Ovary (tissue), 9 donors: ENCODE measurements around the gene GABRB1. TPM values are rescaled to one million over a fixed set of nuclear protein-coding genes. Genes with fewer than 3 reads are reported as not detected.

Experiments
- DNase-seq, 5 donors: peaks; one replicate each; pipeline ENCODE4 v3.0.0-alpha.2; 2019 to 2020
- H3K27ac ChIP-seq, 2 donors: fragments of 200-600 bp; one replicate each; pipeline versions ENCODE4 v1.5.1 to v1.8.0; 2019 to 2022
- H3K27me3 ChIP-seq: fragments of 200-600 bp; one replicate; pipeline ENCODE4 v1.8.0; 2022
- H3K36me3 ChIP-seq: fragments of 200-600 bp; sonication (generic); one replicate; pipeline ENCODE4 v1.5.1; 2019
- H3K4me1 ChIP-seq: one replicate; pipeline ENCODE4 v1.8.1; 2013; ENCODE audit warnings: mild to moderate bottlenecking, moderate library complexity; ENCODE audit not compliant: insufficient read depth
- H3K4me3 ChIP-seq: fragments of 200-600 bp; sonication (generic); one replicate; pipeline ENCODE4 v1.5.1; 2017
- H3K9me3 ChIP-seq, 2 donors: fragments of 200-600 bp in 1 of 2; sonication (generic) in 1 of 2; one replicate each; pipeline versions ENCODE4 v1.5.1 to v1.8.1; 2013 to 2019; ENCODE audit warnings: mild to moderate bottlenecking in 1 of 2, moderate library complexity in 1 of 2
- EP300 ChIP-seq: sonication (generic); formaldehyde crosslinking; IDR thresholded peaks from one replicate; pipeline ENCODE4 v1.6.1; 2017; ENCODE audit warnings: antibody characterized with exemption
- POLR2A ChIP-seq: fragments of 450-650 bp; IDR thresholded peaks from one replicate; pipeline ENCODE4 v1.6.1; 2017; ENCODE audit warnings: antibody characterized with exemption, mild to moderate bottlenecking, moderate library complexity
- WGBS, 3 donors: extraction: QIAGEN DNeasy Blood & Tissue Kit in 1 of 3; methylation state at CpG; one replicate each; pipeline versions ENCODE4 v1.1.5 to v1.1.7; 2013 to 2017; 5-methylcytosine and 5-hydroxymethylcytosine counted together
- intact Hi-C, 4 donors: fragments of 100-400 bp; cut with DNase I; formaldehyde crosslinking; loops; one replicate each; pipeline versions ENCODE4 v1.11.0 to v1.15.1; 2022 to 2023
- polyA plus RNA-seq, 2 donors: library from polyadenylated mRNA; stranded (reverse); fragments of 200-250 nt in 1 of 2; fragments of 350-450 nt in 1 of 2; fragmentation: Illumina TruSeq in 1 of 2; extraction: RNeasy Lipid Tissue Mini Kit (QIAGEN cat#74804) in 1 of 2; gene quantifications; one replicate each; pipeline ENCODE4 v1.2.3, GENCODE V29; 2013 to 2014
- total RNA-seq, 7 donors: library from RNA; depleted of rRNA in 2 of 7; stranded (reverse); fragments of >200 nt in 2 of 7; fragmentation: NEBNext Ultra II Directional in 3 of 7; extraction: Animal tissue kit (Norgen Biotek cat#: 25700) in 3 of 7; gene quantifications; one replicate each; pipeline versions ENCODE4 v1.1.0 to v1.2.4, GENCODE V29; 2016 to 2023
- TF ChIP-seq, protein P1 (sequence below), 3 donors: fragments of 450-650 bp in 2 of 3; fragments of 200-600 bp in 1 of 3; IDR thresholded peaks; one replicate each; pipeline versions ENCODE4 v1.5.1 to v1.8.0; 2016 to 2022; ENCODE audit warnings: antibody characterized with exemption in 3 of 3, mild to moderate bottlenecking in 1 of 3
- donor health status: DM: no; HTN: no; CAD: no; lungs with moderate emphysema.
- donor health status: DM: no; HTN: no; CAD: no.
- donor health status: Bipolar disorder and iron deficiency.
- donor health status: DM: yes; HTN: yes; CAD: no.
- donor health status: DM: no; HTN: no; CAD: no.
- donor health status: DM: yes; HTN: yes; CAD: no.

Gene GABRB1
- total and polyA plus RNA-seq, 9 donors: 0.23 to 0.43 TPM; not detected in 7

DNA sequence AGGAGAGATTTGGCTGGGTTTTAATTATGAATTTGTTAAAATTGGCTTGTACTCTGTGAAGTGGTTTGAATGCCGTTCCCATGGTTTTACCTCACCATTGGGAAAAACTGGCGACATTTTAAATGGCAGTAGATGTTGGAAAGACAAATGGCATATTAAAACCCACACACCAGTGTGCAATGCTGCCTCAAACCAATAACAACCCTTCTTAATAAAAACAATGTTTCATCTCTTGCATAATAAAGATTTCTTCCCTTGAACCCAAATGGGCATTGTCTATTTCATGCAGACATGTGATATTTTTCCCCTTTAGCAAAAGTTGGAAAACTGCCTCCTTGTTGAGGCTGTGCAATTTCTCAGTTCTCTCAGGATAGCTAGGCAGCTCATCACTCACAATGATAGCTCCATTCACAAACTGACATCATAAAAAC lies 33.7 kb downstream of the GABRB1 start:
- Histone ChIP-seq H3K4me1 (no peaks in the 10 kb centered on the region), H3K9me3 (no peaks in the 10 kb centered on the region), H3K27me3 (no peaks in the 10 kb centered on the region), H3K4me3 (no peak overlapping the region), H3K27ac (no peak overlapping the region), H3K36me3 (no peaks in the 10 kb centered on the region)
- DNase-seq: no peak
- WGBS, 3 donors: 66 to 78% (median 72%) methylated on average over 2 of the region's 2 CpGs
- TF ChIP-seq POLR2A (no peak), EP300 (no peak)
- TF ChIP-seq, protein P1, sequence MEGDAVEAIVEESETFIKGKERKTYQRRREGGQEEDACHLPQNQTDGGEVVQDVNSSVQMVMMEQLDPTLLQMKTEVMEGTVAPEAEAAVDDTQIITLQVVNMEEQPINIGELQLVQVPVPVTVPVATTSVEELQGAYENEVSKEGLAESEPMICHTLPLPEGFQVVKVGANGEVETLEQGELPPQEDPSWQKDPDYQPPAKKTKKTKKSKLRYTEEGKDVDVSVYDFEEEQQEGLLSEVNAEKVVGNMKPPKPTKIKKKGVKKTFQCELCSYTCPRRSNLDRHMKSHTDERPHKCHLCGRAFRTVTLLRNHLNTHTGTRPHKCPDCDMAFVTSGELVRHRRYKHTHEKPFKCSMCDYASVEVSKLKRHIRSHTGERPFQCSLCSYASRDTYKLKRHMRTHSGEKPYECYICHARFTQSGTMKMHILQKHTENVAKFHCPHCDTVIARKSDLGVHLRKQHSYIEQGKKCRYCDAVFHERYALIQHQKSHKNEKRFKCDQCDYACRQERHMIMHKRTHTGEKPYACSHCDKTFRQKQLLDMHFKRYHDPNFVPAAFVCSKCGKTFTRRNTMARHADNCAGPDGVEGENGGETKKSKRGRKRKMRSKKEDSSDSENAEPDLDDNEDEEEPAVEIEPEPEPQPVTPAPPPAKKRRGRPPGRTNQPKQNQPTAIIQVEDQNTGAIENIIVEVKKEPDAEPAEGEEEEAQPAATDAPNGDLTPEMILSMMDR (IDR thresholded peaks at IDR 0.05): no peak
- intact Hi-C loops: no loop called here

DNA sequence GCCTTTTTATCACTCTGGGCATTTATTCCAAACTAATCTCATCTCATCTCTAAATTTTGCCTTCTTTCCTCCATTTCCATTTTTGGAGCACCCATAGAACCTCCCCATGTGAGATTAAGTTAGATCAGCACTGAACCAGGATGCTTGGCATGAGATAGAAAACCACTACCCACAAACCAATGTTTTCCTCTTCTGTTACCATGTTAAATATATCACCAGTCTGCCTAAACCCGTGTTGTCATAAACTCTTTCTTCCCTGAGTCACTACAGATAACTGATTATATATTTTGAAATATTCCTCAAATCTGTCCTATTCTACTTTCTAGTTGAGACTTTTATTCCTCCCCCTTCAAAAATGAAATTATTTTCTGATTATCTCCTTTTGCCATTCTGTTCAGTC lies 37.6 kb downstream of the GABRB1 start:
- H3K4me1 ChIP-seq: no peaks in the 10 kb centered on the region
- no peaks in the 10 kb centered on the region for H3K36me3 ChIP-seq
- 52 to 67% (median 59%) methylated on average over 1 of the region's 1 CpG for WGBS, 3 donors
- TF ChIP-seq EP300 (no peak), POLR2A (no peak)
- TF ChIP-seq, protein P1 (IDR thresholded peaks at IDR 0.05): no peak
- H3K27ac ChIP-seq: no peak overlapping the region
- no peaks in the 10 kb centered on the region for H3K27me3 ChIP-seq
- intact Hi-C loops: no loop called here
- no peak overlapping the region for H3K4me3 ChIP-seq
- no peaks in the 10 kb centered on the region for H3K9me3 ChIP-seq
- no peak for DNase-seq

DNA sequence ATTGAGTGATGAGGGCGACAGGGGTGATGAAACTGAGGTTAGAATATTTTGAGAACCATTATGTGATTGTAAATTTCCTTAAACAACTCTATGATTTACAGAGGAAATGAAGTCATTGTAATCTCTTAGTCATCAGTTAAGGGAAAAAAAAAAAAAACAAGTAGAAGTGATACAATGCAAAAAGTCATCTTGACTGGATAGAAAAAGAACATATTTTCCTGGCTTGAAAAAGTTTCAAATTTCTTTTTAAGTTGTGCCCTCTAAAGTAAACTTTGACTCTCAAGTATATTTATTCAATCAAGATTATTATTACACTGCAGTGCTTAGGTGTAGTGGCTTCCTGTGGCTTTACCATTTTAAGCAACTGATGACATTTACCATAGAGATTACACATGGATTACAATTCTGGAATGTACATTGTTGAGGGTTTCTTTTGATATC lies 40.6 kb downstream of the GABRB1 start:
- TF ChIP-seq POLR2A (no peak), EP300 (no peak)
- TF ChIP-seq, protein P1 (IDR thresholded peaks at IDR 0.05): no peak
- H3K9me3 ChIP-seq: no peaks in the 10 kb centered on the region
- no peak for DNase-seq
- no peaks in the 10 kb centered on the region for H3K36me3 ChIP-seq
- no peak overlapping the region for H3K4me3 ChIP-seq
- WGBS, 3 donors: 56 to 66% (median 58%) methylated on average over 1 of the region's 1 CpG
- no peaks in the 10 kb centered on the region for H3K4me1 ChIP-seq
- intact Hi-C loops: no loop called here
- no peak overlapping the region for H3K27ac ChIP-seq
- no peaks in the 10 kb centered on the region for H3K27me3 ChIP-seq

DNA sequence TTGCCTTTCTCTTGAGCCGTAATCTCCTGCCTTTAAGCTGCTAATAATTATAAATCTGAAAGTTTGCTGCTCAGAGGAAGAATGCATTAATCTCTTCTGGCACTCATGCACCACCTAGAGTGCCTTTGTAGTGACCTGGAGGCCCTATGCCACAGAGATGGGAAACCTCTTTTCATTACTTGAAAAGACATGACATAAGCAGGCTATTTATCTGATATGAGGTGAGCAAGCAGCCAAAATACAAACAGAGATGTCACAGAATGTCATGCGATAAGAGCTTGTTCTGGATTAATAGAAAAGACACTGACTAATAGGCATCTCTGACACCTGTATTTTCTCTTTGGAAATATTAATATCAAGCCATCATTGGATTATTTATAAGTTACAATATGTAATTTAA lies 42.3 kb downstream of the GABRB1 start:
- DNase-seq: no peak

More for the DNA sequence above, 42.3 kb downstream of the GABRB1 start:
- no peaks in the 10 kb centered on the region for H3K9me3 ChIP-seq
- H3K4me1 ChIP-seq: no peaks in the 10 kb centered on the region
- 73 to 87% (median 76%) methylated on average over 2 of the region's 2 CpGs for WGBS, 3 donors
- no peak overlapping the region for H3K4me3 ChIP-seq
- TF ChIP-seq POLR2A (no peak), EP300 (no peak)
- TF ChIP-seq, protein P1 (IDR thresholded peaks at IDR 0.05): no peak
- H3K27ac ChIP-seq: no peak overlapping the region
- H3K36me3 ChIP-seq: no peaks in the 10 kb centered on the region
- intact Hi-C loops: no loop called here
- H3K27me3 ChIP-seq: no peaks in the 10 kb centered on the region
